DND-41 (cell line): ENCODE measurements around the gene KIRREL2.

ENCODE experiments used
- CTCF ChIP-seq: IDR thresholded peaks from 2 replicates; pipeline ENCODE4 v1.5.1; 2012; ENCODE audit warnings: borderline replicate concordance, low read length, moderate library complexity, mild to moderate bottlenecking; ENCODE audit not compliant: poor library complexity, severe bottlenecking; ENCODE audit errors: extremely low read depth
- EZH2 ChIP-seq: IDR thresholded peaks from 3 replicates; pipeline ENCODE4 v1.6.1; 2012; ENCODE audit warnings: borderline replicate concordance, low read depth, mild to moderate bottlenecking, moderate library complexity, low read length, inconsistent platforms; ENCODE audit not compliant: severe bottlenecking

GRCh38 chr19:35843676-35844481, 12.8 kb upstream of the KIRREL2 start:
- TF ChIP-seq CTCF (no peak), EZH2 (no peak)
